ENCODE measurements around the gene SELENOS.

- TF ChIP-seq POLR2A (IDR thresholded peaks at IDR 0.05; ENCODE audit: low read length), result no peak
- no peak for TF ChIP-seq GATA1 (IDR thresholded peaks at IDR 0.05; ENCODE audit: low read depth, low read length)
Measured at GRCh38 chr15:101315736-101316135, 38.5 kb upstream of the SELENOS start.
